WTC11 (cell line): ENCODE data around the gene TSPAN6.

Source experiments
- FOXP4 ChIP-seq: sonication (generic); formaldehyde crosslinking; IDR thresholded peaks from 2 replicates; pipeline ENCODE4 v1.8.0; 2022; ENCODE audit warnings: mild to moderate bottlenecking, missing genetic modification reagents
- JAZF1 ChIP-seq: fragments of 250-450 bp; sonication (Bioruptor Pico); IDR thresholded peaks from 2 replicates; pipeline ENCODE4 v1.9.0; 2021; ENCODE audit warnings: moderate library complexity, mild to moderate bottlenecking, inconsistent platforms
- JUN ChIP-seq: sonication (generic); formaldehyde crosslinking; IDR thresholded peaks from 2 replicates; pipeline ENCODE4 v1.8.0; 2023; ENCODE audit warnings: mild to moderate bottlenecking, missing genetic modification reagents
- PRRX2 ChIP-seq: fragments of 250-450 bp; sonication (Bioruptor Pico); IDR thresholded peaks from 2 replicates; pipeline ENCODE4 v1.8.0; 2021; ENCODE audit warnings: mild to moderate bottlenecking
- ZNF263 ChIP-seq: sonication (generic); formaldehyde crosslinking; IDR thresholded peaks from 2 replicates; pipeline ENCODE4 v1.8.1; 2022; ENCODE audit warnings: low read depth, mild to moderate bottlenecking, moderate library complexity, missing genetic modification reagents
- ZNF317 ChIP-seq: sonication (generic); formaldehyde crosslinking; IDR thresholded peaks from 2 replicates; pipeline ENCODE4 v1.8.1; 2023; ENCODE audit warnings: low read depth, mild to moderate bottlenecking, moderate library complexity, missing genetic modification reagents, borderline replicate concordance
- TF ChIP-seq, protein P1 (sequence below): fragments of 200-600 bp; IDR thresholded peaks from 2 replicates; pipeline ENCODE4 v1.8.0; 2022; ENCODE audit warnings: antibody characterized with exemption
- TF ChIP-seq, protein P2 (sequence below): sonication (generic); formaldehyde crosslinking; IDR thresholded peaks from 2 replicates; pipeline ENCODE4 v1.8.0; 2022; ENCODE audit warnings: mild to moderate bottlenecking, missing genetic modification reagents

GRCh38 chrX:100663642-100664041 is 27.0 kb upstream of the TSPAN6 start:
- TF ChIP-seq, protein P1, sequence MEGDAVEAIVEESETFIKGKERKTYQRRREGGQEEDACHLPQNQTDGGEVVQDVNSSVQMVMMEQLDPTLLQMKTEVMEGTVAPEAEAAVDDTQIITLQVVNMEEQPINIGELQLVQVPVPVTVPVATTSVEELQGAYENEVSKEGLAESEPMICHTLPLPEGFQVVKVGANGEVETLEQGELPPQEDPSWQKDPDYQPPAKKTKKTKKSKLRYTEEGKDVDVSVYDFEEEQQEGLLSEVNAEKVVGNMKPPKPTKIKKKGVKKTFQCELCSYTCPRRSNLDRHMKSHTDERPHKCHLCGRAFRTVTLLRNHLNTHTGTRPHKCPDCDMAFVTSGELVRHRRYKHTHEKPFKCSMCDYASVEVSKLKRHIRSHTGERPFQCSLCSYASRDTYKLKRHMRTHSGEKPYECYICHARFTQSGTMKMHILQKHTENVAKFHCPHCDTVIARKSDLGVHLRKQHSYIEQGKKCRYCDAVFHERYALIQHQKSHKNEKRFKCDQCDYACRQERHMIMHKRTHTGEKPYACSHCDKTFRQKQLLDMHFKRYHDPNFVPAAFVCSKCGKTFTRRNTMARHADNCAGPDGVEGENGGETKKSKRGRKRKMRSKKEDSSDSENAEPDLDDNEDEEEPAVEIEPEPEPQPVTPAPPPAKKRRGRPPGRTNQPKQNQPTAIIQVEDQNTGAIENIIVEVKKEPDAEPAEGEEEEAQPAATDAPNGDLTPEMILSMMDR: no peak
- TF ChIP-seq JUN (CRISPR knock-in tag) (no peak), JAZF1 (CRISPR knock-in tag) (no peak), PRRX2 (CRISPR knock-in tag) (no peak), FOXP4 (CRISPR knock-in tag) (no peak), ZNF317 (CRISPR knock-in tag) (no peak), ZNF263 (CRISPR knock-in tag) (no peak)
- TF ChIP-seq, protein P2, sequence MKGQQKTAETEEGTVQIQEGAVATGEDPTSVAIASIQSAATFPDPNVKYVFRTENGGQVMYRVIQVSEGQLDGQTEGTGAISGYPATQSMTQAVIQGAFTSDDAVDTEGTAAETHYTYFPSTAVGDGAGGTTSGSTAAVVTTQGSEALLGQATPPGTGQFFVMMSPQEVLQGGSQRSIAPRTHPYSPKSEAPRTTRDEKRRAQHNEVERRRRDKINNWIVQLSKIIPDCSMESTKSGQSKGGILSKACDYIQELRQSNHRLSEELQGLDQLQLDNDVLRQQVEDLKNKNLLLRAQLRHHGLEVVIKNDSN (CRISPR knock-in tag): no peak
